Muscle of leg (tissue), 11 donors: Measurements from ENCODE around the gene IL12RB1. TPM values are rescaled to one million over a fixed set of nuclear protein-coding genes. Genes with fewer than 3 reads are reported as not detected.

ENCODE experiments used
- DNase-seq: peaks from one replicate; pipeline ENCODE4 v3.0.0; 2013
- H3K27ac ChIP-seq: one replicate; pipeline ENCODE4 v1.5.1; 2013; ENCODE audit warnings: mild to moderate bottlenecking, low read length, control low read depth
- H3K27me3 ChIP-seq: one replicate; pipeline ENCODE4 v1.6.1; 2013; ENCODE audit warnings: low read length; ENCODE audit not compliant: control insufficient read depth, insufficient read depth
- H3K36me3 ChIP-seq: one replicate; pipeline ENCODE4 v1.6.1; 2013; ENCODE audit warnings: low read length; ENCODE audit not compliant: control insufficient read depth, insufficient read depth
- H3K4me1 ChIP-seq: one replicate; pipeline ENCODE4 v1.6.1; 2013; ENCODE audit warnings: low read length; ENCODE audit not compliant: control insufficient read depth, insufficient read depth
- H3K4me3 ChIP-seq: one replicate; pipeline ENCODE4 v1.5.1; 2013; ENCODE audit warnings: low read length, control low read depth
- H3K9me3 ChIP-seq: replicated peaks from 2 replicates; pipeline ENCODE4 v1.6.1; 2013; ENCODE audit warnings: low read depth, low read length; ENCODE audit not compliant: control insufficient read depth
- WGBS: methylation state at CpG from one replicate; pipeline ENCODE4 v1.1.5; 2013; ENCODE audit warnings: missing lambda C conversion rate; ENCODE audit not compliant: insufficient coverage; 5-methylcytosine and 5-hydroxymethylcytosine counted together
- polyA plus RNA-seq, 8 donors: library from polyadenylated mRNA; unstranded; fragments of 120-200 nt; gene quantifications; one replicate each; pipeline versions ENCODE4 v1.2.1 to v1.2.3, GENCODE V29; 2013; ENCODE audit warnings: inconsistent platforms in 1 of 8, low replicate concordance in 1 of 8; ENCODE audit not compliant: insufficient read length in 8 of 8, insufficient read depth in 1 of 8
- total RNA-seq: library from RNA; stranded (reverse); fragments of 120-200 nt; gene quantifications from one replicate; pipeline ENCODE4 v1.2.4, GENCODE V29; 2013

The IL12RB1 gene
- total and polyA plus RNA-seq, 9 donors = 0.15 to 0.71 (median 0.31) TPM

DNA sequence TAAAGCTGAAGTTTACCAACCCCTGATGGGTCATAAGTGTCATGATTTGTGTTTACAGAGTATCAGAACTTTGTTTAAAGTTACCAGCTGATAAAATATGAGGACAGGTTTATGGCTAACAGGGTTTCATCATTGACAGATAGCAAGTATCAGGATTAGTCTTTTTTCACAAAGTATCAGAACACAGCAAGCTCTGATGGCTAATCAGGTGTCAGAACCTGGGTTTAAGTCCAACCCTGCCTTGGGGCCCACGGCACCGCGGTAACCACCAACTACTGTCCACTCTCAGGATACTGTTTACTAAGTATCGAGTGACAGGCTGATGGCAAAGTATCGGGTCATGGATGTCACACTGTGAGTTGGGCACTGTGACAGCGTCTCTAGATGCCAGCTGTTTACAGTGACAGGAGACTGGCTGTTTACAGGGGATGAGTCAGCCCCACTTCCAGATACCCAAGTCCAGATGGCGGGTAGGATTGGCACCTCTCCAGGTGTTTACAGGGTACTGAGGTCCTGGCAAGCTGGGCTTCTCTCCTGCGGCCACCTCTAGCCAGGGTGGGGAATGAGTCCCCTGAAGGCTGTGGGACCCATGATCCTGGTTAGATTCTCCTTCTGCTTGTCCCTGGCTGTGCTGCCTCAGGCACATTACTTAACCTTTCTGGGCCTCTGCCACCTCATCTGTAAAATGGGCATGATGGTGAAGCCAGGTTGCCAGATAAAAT, 57.0 kb downstream of the IL12RB1 start:
- Histone ChIP-seq H3K27me3 (no peaks in the 10 kb centered on the region), H3K4me1 (peaks cover 13% of the 10 kb centered on the region), H3K9me3 (no peaks in the 10 kb centered on the region), H3K27ac (peak overlapping the region; percentile 38), H3K36me3 (no peaks in the 10 kb centered on the region), H3K4me3 (no peak overlapping the region)
- DNase-seq = peak; percentile 73
- WGBS = 68% methylated on average over 4 of the region's 8 CpGs

DNA sequence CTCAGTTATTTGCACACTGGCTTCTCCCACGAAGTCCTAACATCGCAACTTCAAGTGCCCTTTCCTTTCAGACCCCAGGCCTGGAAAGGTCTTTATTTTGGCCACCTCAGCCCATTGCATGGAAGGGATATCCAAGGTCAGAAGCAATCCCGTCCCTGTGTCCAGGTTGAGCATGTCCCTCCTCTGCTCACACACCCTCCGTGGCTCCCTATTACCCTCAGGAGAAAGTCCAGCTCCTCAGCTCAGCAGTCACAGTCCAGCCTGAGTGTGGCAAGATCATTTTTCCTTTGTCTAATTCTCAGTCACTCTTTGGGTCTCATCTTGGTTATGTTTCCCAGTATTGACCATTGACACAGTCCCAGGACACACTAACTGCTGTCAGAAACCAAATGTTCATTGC, 59.6 kb downstream of the IL12RB1 start:
- DNase-seq = no peak
- Histone ChIP-seq H3K27me3 (no peaks in the 10 kb centered on the region), H3K27ac (no peak overlapping the region), H3K9me3 (no peaks in the 10 kb centered on the region), H3K36me3 (no peaks in the 10 kb centered on the region), H3K4me3 (no peak overlapping the region), H3K4me1 (peaks cover 31% of the 10 kb centered on the region)
- WGBS = 91% methylated on average over 4 of the region's 4 CpGs

GRCh38 chr19:18023622-18024251, 63.0 kb downstream of the IL12RB1 start:
- 16% methylated on average over 17 of the region's 23 CpGs for WGBS
- peak overlapping the region; percentile 81 for H3K27ac ChIP-seq
- peak; percentile 95 for DNase-seq
- H3K9me3 ChIP-seq = no peaks in the 10 kb centered on the region
- no peaks in the 10 kb centered on the region for H3K27me3 ChIP-seq
- H3K36me3 ChIP-seq = no peaks in the 10 kb centered on the region
- H3K4me1 ChIP-seq = peaks cover 39% of the 10 kb centered on the region
- H3K4me3 ChIP-seq = no peak overlapping the region

DNA sequence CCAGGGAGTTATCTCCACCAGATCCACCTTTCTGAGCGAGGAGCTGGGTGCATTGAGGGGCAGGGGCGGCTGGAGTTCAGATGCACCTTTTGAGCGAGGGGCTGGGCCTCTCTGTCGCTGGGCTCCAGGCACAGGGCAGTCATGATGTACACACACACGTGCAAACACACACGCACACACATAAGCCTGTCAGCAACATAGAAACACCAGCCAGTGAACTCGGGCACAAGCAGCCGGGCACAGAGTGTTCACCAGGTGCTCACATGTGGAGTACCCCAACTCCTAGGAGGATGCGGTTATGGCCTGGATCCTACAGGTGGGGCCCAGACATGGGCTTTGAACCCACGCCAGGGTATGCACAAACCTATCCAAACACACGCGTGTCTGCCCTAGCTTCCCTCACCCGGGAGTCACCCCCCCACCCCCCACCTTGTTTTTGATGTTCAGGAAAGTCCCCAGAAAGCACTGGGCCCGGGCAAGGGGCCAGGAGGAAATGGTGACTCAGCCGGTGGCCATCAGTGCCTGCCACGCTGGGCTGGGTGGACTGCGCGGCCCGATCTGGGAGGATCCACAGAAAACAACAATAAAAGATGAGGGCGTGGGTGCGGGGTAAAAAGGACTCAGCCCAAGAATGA, 65.5 kb downstream of the IL12RB1 start:
- peak; percentile 77 for DNase-seq
- peaks cover 44% of the 10 kb centered on the region for H3K4me1 ChIP-seq
- H3K27ac ChIP-seq = peak overlapping the region; percentile 56
- H3K36me3 ChIP-seq = no peaks in the 10 kb centered on the region
- H3K4me3 ChIP-seq = no peak overlapping the region
- no peaks in the 10 kb centered on the region for H3K9me3 ChIP-seq
- WGBS = 70% methylated on average over 14 of the region's 21 CpGs
- no peaks in the 10 kb centered on the region for H3K27me3 ChIP-seq

DNA sequence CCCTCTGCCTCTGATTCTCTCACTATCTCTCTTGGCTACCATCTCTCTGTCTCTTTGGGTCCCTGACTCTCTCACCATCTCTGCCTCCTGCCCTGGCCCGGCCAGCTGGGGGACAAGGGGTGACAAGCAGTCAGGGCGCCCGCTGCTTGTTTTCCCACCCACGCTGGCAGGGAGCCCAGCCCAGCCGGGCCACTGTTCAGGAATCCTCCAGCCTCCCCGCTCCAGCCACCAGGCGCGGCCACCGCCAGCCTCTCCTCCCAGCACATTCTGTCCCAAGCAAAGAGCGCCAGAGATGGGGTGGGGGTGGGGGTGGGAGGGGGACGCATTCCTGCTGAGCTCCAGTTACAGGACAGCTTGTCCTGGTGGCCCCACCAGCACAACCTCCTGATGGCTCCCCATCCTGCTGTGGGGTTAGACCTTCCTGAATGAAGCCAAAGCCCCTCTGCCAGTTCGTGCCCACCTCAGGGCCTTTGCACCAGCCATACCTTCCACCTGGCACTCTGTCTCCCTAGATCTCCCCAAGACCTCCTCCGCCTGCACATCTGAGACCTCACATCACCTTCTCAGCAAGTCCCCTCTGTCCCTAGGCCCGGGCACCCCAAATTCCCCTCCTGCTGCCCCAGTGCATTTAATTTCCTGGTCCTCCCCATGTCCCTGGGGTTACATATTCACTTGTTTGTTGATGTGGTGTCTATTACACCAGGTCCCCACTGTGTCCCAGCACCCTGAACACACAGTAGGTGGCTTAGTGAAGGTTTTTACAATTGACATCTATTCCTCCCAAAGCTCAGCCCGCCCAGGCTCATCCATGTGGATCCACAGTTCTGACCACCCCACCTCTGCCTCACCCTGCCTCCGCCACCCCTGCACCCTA, 66.3 kb downstream of the IL12RB1 start:
- Histone ChIP-seq H3K4me1 (peaks cover 44% of the 10 kb centered on the region), H3K4me3 (no peak overlapping the region), H3K27ac (peak overlapping the region; percentile 56), H3K9me3 (no peaks in the 10 kb centered on the region), H3K36me3 (no peaks in the 10 kb centered on the region), H3K27me3 (no peaks in the 10 kb centered on the region)
- peak; percentile 64 for DNase-seq
- 82% methylated on average over 5 of the region's 16 CpGs for WGBS

DNA sequence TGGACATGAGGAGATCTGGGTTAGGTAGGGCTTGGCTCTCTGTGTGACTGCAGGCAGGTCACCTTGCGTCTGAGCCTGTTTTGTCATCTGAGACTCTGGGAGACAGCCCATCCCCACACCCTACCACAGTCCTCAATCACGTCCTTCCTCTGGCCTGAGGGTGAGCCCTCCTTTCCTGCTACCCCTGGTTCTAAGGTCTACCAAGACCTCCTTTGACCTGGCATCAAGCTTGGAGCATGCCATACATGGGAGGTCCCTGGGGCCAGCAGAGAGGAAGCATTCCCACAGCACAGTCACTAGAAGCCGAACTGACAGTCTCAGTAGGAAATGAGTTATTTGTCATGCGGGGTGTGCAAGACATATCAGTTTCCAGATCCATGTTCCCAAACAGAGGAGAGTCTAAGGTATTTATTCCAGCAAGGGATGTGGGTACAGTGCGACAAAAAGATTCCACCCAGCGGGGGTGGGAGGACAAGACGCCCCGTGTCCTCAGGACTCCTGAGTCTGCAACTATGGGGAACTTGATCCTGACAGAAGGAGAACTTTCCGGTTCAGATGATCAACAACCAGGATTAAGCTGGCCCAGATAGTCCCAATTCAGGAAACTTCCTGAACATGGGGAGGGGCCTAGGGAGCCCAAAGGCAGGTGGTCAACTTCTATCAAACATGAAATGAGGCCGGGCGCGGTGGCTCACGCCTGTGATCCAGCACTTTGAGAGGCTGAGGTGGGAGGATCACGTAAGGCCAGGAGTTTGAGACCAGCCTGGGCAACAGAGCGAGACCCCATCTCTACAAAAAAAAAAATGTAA, 69.3 kb downstream of the IL12RB1 start:
- DNase-seq = peak; percentile 48
- peaks cover 7% of the 10 kb centered on the region for H3K36me3 ChIP-seq
- H3K27ac ChIP-seq = peak overlapping the region; percentile 51
- H3K4me3 ChIP-seq = no peak overlapping the region
- H3K9me3 ChIP-seq = no peaks in the 10 kb centered on the region
- no peaks in the 10 kb centered on the region for H3K27me3 ChIP-seq
- peaks cover 30% of the 10 kb centered on the region for H3K4me1 ChIP-seq
- WGBS = 37% methylated on average over 5 of the region's 15 CpGs

DNA sequence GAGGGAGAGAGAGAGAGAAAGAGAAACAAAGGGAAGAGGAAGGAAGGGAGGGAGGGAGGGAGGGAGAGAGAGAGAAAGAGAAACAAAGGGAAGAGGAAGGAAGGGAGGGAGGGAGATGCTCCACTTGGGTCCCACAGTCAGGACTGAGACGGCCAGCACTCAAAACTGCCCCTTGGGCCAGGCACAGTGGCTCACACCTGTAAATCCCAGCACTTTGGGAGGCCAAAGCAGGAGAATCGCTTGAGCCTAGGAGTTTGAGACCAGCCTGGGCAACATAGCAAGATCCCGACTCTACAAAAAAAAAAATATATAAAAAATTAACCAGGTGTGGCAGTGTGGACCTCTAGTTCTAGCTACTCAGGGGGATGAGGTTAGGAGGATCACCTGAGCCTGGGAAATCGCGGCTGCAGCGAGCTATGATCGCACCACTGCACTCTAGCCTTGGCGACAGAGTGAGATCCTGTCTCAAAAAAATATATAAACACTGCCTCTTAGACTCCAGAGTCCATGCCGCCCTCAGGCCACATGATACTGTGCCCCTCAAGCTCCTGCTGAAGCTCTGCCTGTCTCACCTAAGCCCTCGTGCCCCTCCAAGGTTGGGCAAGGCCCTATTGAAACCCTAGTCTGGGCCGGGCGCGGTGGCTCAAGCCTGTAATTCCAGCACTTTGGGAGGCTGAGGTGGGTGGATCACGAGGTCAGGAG, 70.4 kb downstream of the IL12RB1 start:
- DNase-seq = no peak
- H3K4me3 ChIP-seq = no peak overlapping the region
- H3K4me1 ChIP-seq = peaks cover 20% of the 10 kb centered on the region
- H3K27me3 ChIP-seq = no peaks in the 10 kb centered on the region
- H3K27ac ChIP-seq = no peak overlapping the region
- H3K9me3 ChIP-seq = no peaks in the 10 kb centered on the region
- H3K36me3 ChIP-seq = peaks cover 7% of the 10 kb centered on the region
- WGBS = 82% methylated on average over 8 of the region's 14 CpGs

DNA sequence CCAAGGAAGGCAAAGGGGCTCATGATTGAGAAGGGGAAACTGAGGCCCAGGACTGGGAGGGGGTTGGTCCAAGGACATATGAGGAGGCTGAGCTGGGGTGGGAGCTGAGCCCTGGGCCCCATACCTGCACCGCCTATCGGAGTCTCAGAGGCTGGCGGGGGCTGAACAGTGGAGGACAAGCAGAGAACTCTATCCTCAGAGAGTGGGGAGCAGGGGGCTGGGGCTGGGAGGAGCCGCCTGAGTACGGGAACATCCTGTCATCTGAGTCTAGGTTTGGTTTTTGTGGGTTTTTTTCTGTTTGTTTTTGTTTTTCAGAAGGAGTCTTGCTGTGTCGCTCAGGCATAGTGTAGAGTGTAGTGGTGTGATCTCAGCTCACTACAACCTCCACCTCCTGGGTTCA, 72.5 kb downstream of the IL12RB1 start:
- peaks cover 7% of the 10 kb centered on the region for H3K36me3 ChIP-seq
- H3K27me3 ChIP-seq = no peaks in the 10 kb centered on the region
- no peak overlapping the region for H3K27ac ChIP-seq
- no peak overlapping the region for H3K4me3 ChIP-seq
- H3K4me1 ChIP-seq = peaks cover 5% of the 10 kb centered on the region
- H3K9me3 ChIP-seq = no peaks in the 10 kb centered on the region
- 85% methylated on average over 3 of the region's 6 CpGs for WGBS
- DNase-seq = no peak
